Neural cell (in vitro differentiated cells): ENCODE measurements around the gene NPIPB4.
"Not testable (repeated sequence)": the region's sequence is repeated elsewhere in the genome, so short reads cannot be mapped to it uniquely, and the experiment has no call there.

Source experiments
- EP300 ChIP-seq: fragments of 450-650 bp; conservative IDR thresholded peaks from 2 replicates; pipeline ENCODE4 v1.6.1; 2014; ENCODE audit warnings: antibody characterized with exemption, mild to moderate bottlenecking, moderate library complexity; ENCODE audit not compliant: poor library complexity, severe bottlenecking
- REST ChIP-seq: IDR thresholded peaks from 2 replicates; pipeline ENCODE4 v1.6.1; 2012; ENCODE audit warnings: borderline replicate concordance

- TF ChIP-seq REST, EP300: not testable (repeated sequence)
Observed at GRCh38 chr16:21815694-21816093, 41.9 kb downstream of the NPIPB4 start.
